Left forelimb (tissue), 1 donor: ENCODE data around the gene PINK1.
"Not testable (repeated sequence)": the region's sequence is repeated elsewhere in the genome, so short reads cannot be mapped to it uniquely, and the experiment has no call there.

Experiments
- DNase-seq: peaks from one replicate; pipeline ENCODE4 v3.0.0-alpha.2; 2018; ENCODE audit warnings: low spot score

Gene PINK1

GRCh38 chr1:20633190-20634064 lies at the start of gene PINK1:
Gene PINK1 (plus strand): TSS chr1:20633458. CDS start chr1:20633549, 91 bp downstream.
- DNase-seq = peak; percentile 89

DNA sequence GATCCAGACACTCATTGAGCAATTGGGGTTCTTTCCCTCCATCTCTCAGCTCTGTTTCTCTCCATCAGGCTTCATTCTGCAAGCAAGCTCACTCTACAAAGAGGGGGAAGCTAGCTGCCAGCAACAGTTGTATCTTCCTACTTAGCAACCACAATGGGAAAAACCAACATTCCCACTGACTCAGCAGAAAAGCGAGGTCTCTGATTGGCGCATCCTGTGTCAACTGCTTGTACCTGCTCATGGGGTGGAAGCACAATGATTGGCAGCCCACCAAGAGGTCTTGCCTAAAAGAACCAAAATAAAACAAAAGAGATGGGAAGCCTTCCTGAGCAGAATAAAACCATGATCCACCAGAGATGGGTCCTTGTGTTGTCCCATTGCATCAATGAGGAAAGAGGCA lies 48.4 kb upstream of the PINK1 start:
- no peak for DNase-seq

GRCh38 chr1:20586953-20587660 lies 46.2 kb upstream of the PINK1 start:
- no peak for DNase-seq

- DNase-seq = no peak
These were observed 45.6 kb upstream of the PINK1 start for GRCh38 chr1:20587661-20588053.

DNA sequence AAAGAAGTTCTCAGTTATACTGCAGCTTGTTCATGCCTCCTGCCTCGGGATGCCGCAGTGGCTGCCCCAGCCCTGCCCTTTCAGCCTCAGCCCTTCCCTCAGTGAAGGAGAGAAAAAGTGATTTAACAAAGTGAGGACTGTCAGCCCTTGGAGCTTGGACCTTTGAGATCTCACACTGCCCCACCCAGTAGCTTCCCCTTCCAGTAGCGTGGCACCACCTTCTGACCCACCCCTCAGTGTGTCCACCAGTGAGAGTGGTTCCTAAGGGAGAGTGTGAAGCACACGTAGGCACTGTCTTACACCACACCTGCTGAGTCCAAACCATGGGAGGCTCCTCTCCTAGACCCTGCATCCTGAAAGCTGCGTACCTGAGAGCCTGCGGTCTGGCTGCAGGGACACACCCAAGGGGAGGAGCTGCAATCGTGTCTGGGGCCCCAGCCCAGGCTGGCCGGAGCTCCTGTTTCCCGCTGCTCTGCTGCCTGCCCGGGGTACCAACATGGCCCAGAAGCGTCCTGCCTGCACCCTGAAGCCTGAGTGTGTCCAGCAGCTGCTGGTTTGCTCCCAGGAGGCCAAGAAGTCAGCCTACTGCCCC lies 44.5 kb upstream of the PINK1 start, which contains the start of gene CDA:
CDA (plus strand) TSS at position 464 of the 592 bp plus-strand sequence; CDS start at position 497, 33 bp downstream.
- DNase-seq = no peak

- no peak for DNase-seq
These were observed 43.7 kb upstream of the PINK1 start for GRCh38 chr1:20589331-20590278.

DNA sequence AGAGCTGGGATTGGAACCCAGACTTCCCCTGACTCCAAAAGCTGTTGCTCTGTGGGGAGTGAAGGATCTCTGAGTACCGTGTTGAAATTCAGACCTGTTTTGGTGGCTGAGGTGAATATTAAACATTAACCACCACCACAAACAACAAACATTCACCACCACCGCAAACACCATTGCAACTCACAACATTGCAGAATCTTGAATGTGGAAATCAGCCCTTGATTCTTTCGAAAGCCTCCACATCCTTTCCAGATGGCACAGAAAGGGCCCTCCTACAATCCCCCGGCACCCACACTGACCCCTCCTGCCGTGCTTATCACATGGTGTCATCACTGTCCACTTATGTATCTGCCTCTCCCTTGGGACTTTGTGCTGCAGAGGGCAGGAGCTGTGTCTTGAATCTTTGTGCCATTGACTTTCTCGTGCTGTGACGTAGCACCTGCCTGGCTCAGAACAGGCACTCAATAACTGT lies 42.9 kb upstream of the PINK1 start:
- DNase-seq = no peak

DNA sequence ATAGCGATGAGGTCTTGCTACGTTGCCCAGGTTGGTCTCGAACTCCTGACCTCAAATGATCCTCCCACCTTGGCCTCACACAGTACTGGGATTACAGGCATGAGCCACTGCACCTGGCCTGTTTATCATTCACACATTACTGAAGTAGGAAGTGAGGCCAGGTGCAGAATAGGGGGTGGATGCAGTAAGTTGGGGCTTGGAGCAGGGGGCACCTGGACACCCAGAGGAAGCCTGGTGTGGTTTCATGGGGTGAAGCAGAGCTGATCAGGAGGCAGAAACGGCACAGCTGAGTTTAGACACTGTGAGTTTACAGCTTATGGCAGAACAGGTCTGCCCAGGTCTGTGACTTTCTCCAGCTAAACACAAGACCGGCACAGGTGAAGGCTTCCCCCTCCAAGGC lies 39.5 kb upstream of the PINK1 start:
- no peak for DNase-seq

- DNase-seq = no peak
These were observed 38.5 kb upstream of the PINK1 start for GRCh38 chr1:20594746-20595145.

GRCh38 chr1:20596106-20596505 lies 37.2 kb upstream of the PINK1 start:
- DNase-seq = no peak

- DNase-seq = no peak
These were observed 35.6 kb upstream of the PINK1 start for GRCh38 chr1:20597650-20598049.

DNA sequence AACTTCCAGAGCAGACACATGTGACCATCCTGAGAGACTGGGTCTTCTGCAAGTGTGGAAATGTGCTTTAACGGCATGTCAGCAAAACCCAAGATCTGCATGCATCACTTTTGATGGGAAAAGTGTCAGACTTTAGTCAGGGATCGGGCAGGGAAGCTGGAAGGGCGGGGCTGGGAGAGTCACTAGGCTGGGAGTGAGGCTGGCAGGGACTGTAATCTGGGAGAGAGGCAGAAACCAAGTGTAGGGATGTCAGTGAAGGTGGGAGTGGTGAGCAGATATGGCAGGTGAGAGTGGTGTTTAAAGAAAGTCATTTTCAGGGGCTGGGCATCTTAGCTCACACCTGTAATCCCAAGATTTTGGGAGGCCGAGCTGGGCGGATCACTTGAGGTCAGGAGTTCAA lies 33.1 kb upstream of the PINK1 start:
- DNase-seq = no peak

- DNase-seq = no peak
These were observed 32.0 kb upstream of the PINK1 start for GRCh38 chr1:20601129-20601825.

DNA sequence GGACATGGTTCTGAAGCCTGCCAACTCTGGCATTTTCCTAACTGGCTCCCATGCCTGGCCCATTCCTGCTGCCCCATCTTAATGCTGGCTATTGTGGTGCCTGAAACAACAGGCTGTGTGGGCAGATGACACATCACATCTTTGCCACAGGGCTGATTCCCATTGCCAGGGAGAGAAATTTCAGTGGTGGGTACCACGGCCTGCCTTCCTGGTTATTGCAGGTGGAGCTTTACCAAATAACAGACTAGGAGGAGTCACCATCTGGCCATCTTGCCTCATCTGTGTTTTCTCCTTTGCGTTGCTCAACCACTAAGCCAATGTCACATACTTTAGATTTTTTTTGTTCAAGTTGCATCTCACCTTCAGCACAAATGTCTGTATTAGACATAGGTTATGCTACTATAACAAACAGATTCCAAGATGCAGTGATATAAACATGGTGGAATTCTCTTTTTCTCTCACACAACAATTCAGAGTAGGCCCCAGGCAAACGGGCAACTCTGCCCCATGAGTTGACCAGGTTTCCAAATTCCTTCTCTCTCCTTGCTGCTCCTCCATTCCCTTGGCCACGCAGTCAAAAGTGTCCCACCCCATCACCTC lies 30.3 kb upstream of the PINK1 start:
- DNase-seq = no peak

DNA sequence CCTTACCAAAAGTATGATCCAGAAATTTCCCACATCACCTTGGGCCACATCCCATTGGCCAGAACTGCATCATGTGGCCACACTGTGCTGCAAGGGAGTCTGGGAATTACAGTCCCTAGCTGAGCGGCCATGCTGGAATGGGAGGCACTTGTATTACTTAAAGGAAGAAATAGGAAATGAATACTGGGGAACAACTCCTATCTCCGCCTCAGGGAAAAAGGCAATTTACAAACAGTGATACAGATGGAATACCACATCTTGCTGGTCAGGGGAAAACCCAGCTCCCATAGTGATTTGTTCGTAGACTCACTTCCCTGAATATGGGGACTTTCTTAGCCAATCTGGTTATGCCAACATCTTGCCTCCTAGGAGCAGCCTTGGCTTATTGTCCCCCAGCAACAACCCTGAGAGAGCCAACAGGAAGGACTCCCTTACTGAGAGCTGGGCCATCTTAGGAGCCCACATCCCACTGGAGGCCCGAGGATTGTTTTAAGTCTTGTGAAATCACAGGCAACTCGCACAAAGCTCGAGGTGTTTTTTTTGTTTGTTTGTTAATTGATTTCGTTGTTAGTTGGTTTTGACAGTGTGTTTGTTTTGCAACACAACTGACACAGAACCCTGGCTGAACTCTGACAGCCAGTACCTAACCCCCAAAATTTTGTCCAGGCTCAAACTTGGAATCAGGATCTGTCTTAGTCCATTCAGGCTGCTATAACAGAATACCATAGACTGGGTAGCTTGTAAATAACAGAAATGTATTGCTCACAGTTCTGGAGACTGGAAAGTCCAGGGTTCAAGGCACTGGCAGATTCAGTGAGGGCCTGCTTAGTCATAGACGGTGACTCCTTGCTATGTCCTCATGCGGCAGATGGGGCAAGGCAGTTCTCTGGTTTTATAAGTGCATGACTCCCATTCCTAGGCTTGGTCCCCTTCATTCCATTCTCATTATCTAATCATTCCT lies 29.5 kb upstream of the PINK1 start:
- DNase-seq = no peak

DNA sequence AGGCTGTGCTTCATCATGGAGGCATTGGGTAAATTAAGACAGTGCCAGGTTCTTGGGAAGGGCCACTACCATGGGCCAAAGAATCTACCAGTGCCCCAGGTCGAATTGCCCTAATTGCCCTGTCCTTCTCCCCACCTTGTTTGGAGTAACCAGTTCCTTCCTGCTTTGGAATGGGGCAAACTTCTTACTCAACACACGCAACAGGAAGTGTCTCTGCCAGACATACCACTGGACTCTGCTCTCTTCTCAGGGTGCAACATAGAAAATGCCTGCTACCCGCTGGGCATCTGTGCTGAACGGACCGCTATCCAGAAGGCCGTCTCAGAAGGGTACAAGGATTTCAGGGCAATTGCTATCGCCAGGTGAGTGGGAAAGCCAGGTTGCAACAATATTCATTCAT lies 28.6 kb upstream of the PINK1 start:
- no peak for DNase-seq

- not testable (repeated sequence) for DNase-seq
These were observed 26.3 kb upstream of the PINK1 start for GRCh38 chr1:20606801-20607570.

GRCh38 chr1:20609541-20609940 lies 23.7 kb upstream of the PINK1 start:
- DNase-seq = no peak

GRCh38 chr1:20610970-20611369 lies 22.3 kb upstream of the PINK1 start:
- DNase-seq = no peak
